GM18505 (cell line): ENCODE results near the gene EGFR.

Experiments
- ATAC-seq: cut with Tn5 transposase; IDR thresholded peaks from one replicate; pipeline ENCODE4 v1.9.1; 2021; ENCODE audit not compliant: unreplicated experiment
- POLR2A ChIP-seq: IDR thresholded peaks from 4 replicates; pipeline ENCODE4 v1.6.1; 2011; ENCODE audit warnings: borderline replicate concordance; ENCODE audit not compliant: insufficient read depth, insufficient read length; ENCODE audit errors: extremely low read depth

EGFR gene

GRCh38 chr7:55043691-55044370 is 25.0 kb downstream of the EGFR start:
- no peak for ATAC-seq
- TF ChIP-seq POLR2A = no peak

- TF ChIP-seq POLR2A = no peak
- ATAC-seq = no peak
These were observed 25.5 kb downstream of the EGFR start for GRCh38 chr7:55044371-55044717.

DNA sequence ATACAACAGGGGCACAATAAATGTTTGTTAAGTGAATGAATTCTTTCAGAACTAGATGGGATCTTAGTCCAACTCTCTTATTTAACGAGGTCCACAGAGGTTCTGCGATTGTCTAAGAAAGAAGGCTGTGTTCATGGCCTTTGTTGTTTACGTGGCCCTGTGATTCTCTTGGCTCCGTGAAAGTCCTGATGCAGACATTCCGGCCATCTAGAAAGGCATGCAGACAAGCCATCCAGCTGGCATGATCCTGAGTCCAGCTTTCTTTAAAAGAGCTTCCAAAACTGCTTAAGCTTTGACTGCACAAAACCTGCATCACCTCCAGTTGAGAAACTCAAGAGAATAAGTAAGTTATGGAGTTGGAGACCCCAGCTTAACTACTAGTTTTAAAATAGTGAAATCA is 26.0 kb downstream of the EGFR start:
- TF ChIP-seq POLR2A = no peak
- no peak for ATAC-seq

DNA sequence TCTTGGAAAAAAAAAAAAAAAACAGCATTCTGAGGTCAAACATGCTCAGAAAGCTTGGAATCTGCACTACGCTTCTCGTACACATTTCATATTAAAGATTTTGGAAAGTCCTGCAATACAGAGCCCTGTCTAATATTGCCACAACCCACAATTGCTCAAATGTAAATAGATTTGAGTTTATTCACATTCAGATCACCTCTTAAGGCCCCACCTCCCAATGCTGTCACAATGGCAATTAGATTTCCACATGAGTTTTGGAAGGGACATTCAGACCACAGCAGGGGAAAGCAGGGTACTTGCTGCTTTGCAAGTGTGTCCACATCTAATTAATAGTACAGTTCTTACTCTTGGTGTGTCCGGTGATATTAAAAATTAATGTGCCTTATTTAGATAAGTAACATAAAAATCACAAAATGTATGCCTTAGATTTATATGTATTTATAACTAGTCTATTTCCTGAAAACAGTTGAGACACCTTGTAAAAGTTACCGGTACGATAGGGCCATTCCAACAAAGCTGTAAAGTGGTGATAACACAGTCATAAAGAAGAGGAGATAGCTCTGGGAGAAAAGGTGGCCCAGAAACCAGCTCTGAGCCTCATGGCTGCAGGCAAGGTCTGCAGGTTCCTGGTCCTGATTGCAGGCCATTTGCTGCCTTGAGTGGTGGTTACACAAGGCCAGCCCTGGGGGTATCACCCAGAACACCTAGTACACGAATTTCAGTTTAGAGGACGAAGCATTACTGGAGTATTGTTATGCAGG is 27.9 kb downstream of the EGFR start:
- no peak for ATAC-seq
- TF ChIP-seq POLR2A = no peak

- no peak for TF ChIP-seq POLR2A
- ATAC-seq = no peak
These were observed 29.5 kb downstream of the EGFR start for GRCh38 chr7:55048221-55048859.

- ATAC-seq = no peak
These were observed 31.5 kb downstream of the EGFR start for GRCh38 chr7:55050281-55050680.

GRCh38 chr7:55052081-55052480 is 33.3 kb downstream of the EGFR start:
- no peak for ATAC-seq
- no peak for TF ChIP-seq POLR2A

More at GRCh38 chr7:55050281-55050680, 31.5 kb downstream of the EGFR start:
- no peak for TF ChIP-seq POLR2A

DNA sequence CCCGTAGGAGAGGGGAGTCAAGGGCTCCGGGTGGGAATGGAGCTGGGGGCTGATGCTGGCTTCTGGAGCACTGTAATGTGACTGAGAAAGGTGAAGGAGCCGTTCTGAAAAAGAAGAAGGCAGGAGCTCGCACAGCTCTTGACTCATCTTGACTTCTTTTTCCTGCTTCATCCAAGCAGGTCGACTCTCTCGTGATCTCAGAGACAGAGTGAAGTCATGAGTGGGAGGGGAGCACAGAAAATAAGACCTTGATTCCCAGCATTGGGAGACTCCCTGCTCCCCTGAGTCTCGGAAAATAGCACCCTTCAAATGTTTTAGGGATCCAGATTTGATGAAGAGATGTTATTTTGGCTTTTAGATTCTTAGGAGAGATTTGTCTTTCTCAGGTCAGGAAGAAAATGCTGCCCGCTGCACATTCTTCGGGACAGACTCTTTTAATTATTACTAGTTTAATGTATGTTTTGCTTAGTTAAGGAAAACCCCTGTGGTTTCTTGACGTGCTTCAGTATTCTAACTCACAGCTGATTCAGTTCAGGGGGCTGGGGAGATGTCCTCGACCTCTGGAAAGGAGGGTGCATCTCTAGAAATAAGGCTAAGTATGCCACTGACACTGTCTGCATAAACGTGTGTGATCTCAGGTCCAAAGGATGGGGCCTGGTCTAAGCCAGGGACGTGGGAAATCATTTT is 34.1 kb downstream of the EGFR start:
- TF ChIP-seq POLR2A = no peak
- ATAC-seq = no peak

GRCh38 chr7:55053651-55054571 is 35.1 kb downstream of the EGFR start:
- no peak for TF ChIP-seq POLR2A
- ATAC-seq = no peak

GRCh38 chr7:55054758-55055157 is 35.9 kb downstream of the EGFR start:
- ATAC-seq = no peak
- TF ChIP-seq POLR2A = no peak

GRCh38 chr7:55055479-55055878 is 36.7 kb downstream of the EGFR start:
- no peak for ATAC-seq
- TF ChIP-seq POLR2A = no peak

- no peak for ATAC-seq
- TF ChIP-seq POLR2A = no peak
These were observed 37.3 kb downstream of the EGFR start for GRCh38 chr7:55056068-55056467.
